H1 (cell line): ENCODE measurements around the gene ACRV1. TPM values are rescaled to one million over a fixed set of nuclear protein-coding genes. Genes with fewer than 3 reads are reported as not detected.

Experiments used
- BRCA1 ChIP-seq: IDR thresholded peaks from 2 replicates; pipeline ENCODE4 v1.6.1; 2012; ENCODE audit warnings: low read depth, low read length, improper control_type of control experiment
- CTCF ChIP-seq, 3 experiments: IDR thresholded peaks; 1 replicate in 2 of 3; 2 replicates in 1 of 3; pipeline versions ENCODE4 v1.5.1 to v1.6.1; 2011; ENCODE audit warnings: low read length in 3 of 3, mild to moderate bottlenecking in 3 of 3, inconsistent platforms in 2 of 3, low read depth in 1 of 3, moderate library complexity in 1 of 3; ENCODE audit not compliant: insufficient read depth in 1 of 3; ENCODE audit errors: control extremely low read depth in 1 of 3
- EZH2 ChIP-seq: fragments of 200-600 bp; sonication (generic); IDR thresholded peaks from 2 replicates; pipeline ENCODE4 v1.7.1; 2012; ENCODE audit warnings: low read depth, mild to moderate bottlenecking, moderate library complexity, low read length, inconsistent platforms; ENCODE audit not compliant: severe bottlenecking
- FOSL1 ChIP-seq: IDR thresholded peaks from 2 replicates; pipeline ENCODE4 v1.6.1; 2011; ENCODE audit warnings: mild to moderate bottlenecking, low read depth, low read length, moderate library complexity; ENCODE audit not compliant: insufficient read depth
- MAFK ChIP-seq: IDR thresholded peaks from 2 replicates; pipeline ENCODE4 v1.6.1; 2012; ENCODE audit warnings: low read depth, mild to moderate bottlenecking, improper control_type of control experiment, low read length
- NANOG ChIP-seq: IDR thresholded peaks from 2 replicates; pipeline ENCODE4 v1.6.1; 2011; ENCODE audit warnings: low read length, low read depth, mild to moderate bottlenecking, inconsistent platforms; ENCODE audit not compliant: insufficient read depth, poor library complexity, severe bottlenecking
- RFX5 ChIP-seq: IDR thresholded peaks from 2 replicates; pipeline ENCODE4 v1.6.1; 2011; ENCODE audit warnings: low read depth, low read length, improper control_type of control experiment, borderline replicate concordance
- SIX5 ChIP-seq: IDR thresholded peaks from 2 replicates; pipeline ENCODE4 v1.6.1; 2011; ENCODE audit warnings: mild to moderate bottlenecking, low read depth, low read length
- SP2 ChIP-seq: IDR thresholded peaks from 2 replicates; pipeline ENCODE4 v1.6.1; 2012; ENCODE audit warnings: mild to moderate bottlenecking, low read length, inconsistent platforms
- SRF ChIP-seq: IDR thresholded peaks from 2 replicates; pipeline ENCODE4 v1.6.1; 2011; ENCODE audit warnings: mild to moderate bottlenecking, low read depth, low read length, moderate library complexity
- TCF12 ChIP-seq: IDR thresholded peaks from 2 replicates; pipeline ENCODE4 v1.6.1; 2011; ENCODE audit warnings: low read depth, mild to moderate bottlenecking, low read length
- polyA plus RNA-seq, 7 experiments: library from polyadenylated mRNA; depleted of rRNA in 3 of 7; stranded (reverse) in 5 of 7; unstranded in 2 of 7; fragments of >200 nt in 5 of 7; fragments of 200-250 nt in 2 of 7; gene quantifications; 1 replicate in 5 of 7; 2 replicates in 1 of 7; 4 replicates in 1 of 7; pipeline versions ENCODE4 v1.2.1 to v1.2.3, GENCODE V29; 2011 to 2013; ENCODE audit warnings: missing spikeins in 2 of 7, mixed read lengths in 2 of 7
- total RNA-seq: library from RNA; stranded (reverse); fragmentation: NEBNext Ultra II Directional; extraction: Animal tissue kit (Norgen Biotek cat#: 25700); gene quantifications from 2 replicates; pipeline ENCODE4 v1.2.1, GENCODE V29; 2021

Gene ACRV1
- total and polyA plus RNA-seq, 2 of the 8 experiments (the other 6 are each of a cell fraction or from before 2014, with no cell fraction given) = 0.06 TPM; not detected in 1

DNA sequence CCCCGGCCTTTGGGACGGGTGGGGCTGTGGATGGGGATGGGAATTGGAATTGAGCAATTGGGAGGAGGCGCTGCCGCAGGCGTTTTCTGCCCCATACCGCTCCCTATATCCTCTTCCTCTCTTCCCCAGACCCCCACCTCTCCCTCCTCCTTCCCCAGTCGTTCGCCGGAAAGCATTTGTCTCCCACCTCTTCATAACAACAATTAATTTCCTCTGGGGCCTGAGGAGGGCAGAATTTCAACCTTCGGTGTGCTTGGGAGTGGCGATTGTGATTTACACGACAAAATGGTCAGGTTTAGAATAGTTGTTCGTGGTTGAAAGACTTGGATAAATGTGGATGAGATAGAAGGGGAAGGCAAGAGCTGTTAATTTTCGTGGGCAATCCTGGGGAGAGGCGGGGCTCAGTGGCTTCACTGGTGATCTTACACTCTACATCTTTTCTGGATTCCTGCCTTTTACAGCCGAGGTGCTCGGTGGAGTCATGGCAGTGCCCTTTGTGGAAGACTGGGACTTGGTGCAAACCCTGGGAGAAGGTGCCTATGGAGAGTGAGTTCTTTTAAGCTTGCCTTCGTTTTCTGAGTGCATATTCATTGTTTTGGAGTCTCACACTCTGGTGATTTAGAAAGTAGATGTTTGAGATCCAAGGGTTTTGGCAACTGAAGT, 54.2 kb downstream of the ACRV1 start (continued):
- TF ChIP-seq RFX5 = no peak
- TF ChIP-seq NANOG = no peak
- TF ChIP-seq EZH2 = no peak
- TF ChIP-seq SP2 = no peak
- TF ChIP-seq SRF = no peak
- no peak for TF ChIP-seq SIX5
- TF ChIP-seq BRCA1 = no peak
- TF ChIP-seq FOSL1 = no peak
- no peak for TF ChIP-seq TCF12
- peak in 2 of 3 experiments; percentile 4 to 49; a peak in 2 of 4 replicates for TF ChIP-seq CTCF (IDR thresholded peaks at IDR 0.05; ENCODE audit: control extremely low read depth in 1 of 3, insufficient read depth in 1 of 3, low read depth in 1 of 3, low read length in 3 of 3)
- TF ChIP-seq MAFK = no peak
